Measurements from ENCODE around the gene PPM1H. TPM values are rescaled to one million over a fixed set of nuclear protein-coding genes. Genes with fewer than 3 reads are reported as not detected.
A peak's percentile ranks its signal among the peaks of the same experiment; 100 is the strongest.
"Not testable (repeated sequence)": the region's sequence is repeated elsewhere in the genome, so short reads cannot be mapped to it uniquely, and the experiment has no call there.

The PPM1H gene
- total RNA-seq, 1 experiment from 2014 or later = 65.7 TPM

DNA sequence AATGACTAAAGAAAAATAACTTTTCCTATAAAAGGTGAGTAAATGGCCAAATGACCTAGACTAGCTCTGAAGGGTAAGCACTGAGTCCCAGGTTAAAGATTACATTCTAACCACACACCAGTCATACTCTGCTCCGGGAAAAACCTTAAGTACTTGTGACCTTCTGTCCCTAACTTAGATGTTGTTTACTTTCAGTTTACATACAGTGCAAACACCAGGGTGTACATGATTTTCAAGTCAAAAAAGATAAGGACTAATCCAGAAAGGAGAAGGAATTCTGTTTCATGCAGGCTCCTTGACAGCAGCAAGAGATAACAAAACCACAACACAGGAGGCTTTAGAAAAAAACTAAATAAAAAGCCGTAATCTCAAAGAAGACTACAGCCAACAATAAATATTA, 174.2 kb downstream of the PPM1H start:
- no peak for DNase-seq (ENCODE audit: low spot score)
- in situ Hi-C loops (cut with HindIII; ENCODE audit: low sequenced_read_pairs) = no loop called here

DNA sequence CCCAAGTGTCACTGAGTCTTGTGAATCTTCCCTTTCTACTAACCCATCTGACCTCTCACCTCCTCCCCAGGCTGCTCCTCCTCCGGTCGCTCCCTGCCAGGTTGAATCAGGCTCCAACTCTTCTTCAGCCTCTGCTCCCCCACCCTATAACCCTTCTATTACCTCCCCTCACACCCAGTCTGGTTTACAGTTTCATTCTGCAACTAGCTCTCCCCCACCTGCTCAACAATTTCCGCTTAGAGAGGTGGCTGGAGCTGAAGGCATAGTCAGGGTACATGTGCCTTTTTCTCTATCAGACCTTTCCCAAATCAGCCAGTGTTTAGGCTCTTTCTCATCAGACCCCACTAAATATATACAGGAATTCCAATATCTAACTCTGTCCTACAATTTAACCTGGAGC, 174.6 kb downstream of the PPM1H start:
- DNase-seq (ENCODE audit: low spot score); in situ Hi-C loops (cut with HindIII; ENCODE audit: low sequenced_read_pairs): not testable (repeated sequence)

DNA sequence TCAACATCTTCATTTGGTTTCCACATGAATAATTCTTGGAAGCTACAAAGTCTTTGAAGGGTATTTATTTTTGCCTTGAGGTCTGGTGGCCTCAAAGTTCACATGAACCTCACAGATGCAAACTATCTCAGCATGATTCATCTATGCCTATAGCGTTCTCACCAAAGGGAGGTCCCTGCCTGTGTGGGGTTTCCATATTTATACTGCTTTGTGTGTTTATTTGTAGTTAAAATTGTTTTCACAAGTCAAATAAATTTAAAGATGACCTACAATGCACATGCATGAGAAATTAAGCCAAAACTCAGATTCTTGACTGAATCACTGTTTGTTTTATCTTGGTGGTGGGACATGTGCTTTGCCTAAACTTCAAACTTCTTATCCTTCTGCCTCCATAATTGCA, 176.7 kb downstream of the PPM1H start:
- in situ Hi-C loops (cut with HindIII; ENCODE audit: low sequenced_read_pairs) = no loop called here
- no peak for DNase-seq (ENCODE audit: low spot score)

DNA sequence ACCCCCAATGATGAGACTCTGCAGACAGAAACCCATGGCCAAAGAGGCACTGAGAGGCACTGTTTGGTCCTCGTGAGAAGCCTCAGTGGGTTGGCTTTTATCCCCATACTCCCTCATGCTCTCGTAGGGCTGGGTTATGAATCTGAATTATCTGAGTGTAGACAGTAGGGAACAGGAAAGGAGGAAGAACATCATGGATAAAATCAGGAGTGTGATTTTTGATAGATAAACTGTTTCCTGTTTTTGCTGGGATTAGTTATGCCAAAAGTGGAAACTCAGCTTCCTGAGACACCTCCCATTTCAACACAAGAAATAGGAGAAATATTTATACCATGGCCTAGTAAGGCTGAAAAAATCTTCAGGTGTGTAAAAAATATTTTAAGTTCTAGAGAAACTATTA, 177.9 kb downstream of the PPM1H start:
- in situ Hi-C loops (cut with HindIII; ENCODE audit: low sequenced_read_pairs) = no loop called here
- DNase-seq (ENCODE audit: low spot score) = no peak

DNA sequence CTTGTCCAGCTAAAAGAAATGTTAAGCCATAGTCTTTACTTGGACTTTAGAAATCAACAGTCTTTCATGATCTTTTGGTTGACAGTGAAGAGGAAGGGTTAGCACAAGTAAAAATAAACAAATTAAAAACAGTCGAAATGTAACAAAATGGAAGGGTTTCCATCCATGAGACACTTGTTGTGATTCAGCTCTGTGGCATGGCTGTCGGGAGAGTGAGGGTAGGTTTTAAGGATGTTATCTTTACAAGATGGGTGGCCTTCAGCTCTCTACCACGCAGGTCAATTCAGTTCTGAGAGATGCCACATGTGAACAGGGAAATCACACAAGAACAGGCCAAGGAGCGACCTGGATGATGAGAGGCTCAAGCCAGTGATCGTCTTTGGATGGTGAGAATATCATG, 180.2 kb downstream of the PPM1H start:
- in situ Hi-C loops (cut with HindIII; ENCODE audit: low sequenced_read_pairs) = no loop called here

DNA sequence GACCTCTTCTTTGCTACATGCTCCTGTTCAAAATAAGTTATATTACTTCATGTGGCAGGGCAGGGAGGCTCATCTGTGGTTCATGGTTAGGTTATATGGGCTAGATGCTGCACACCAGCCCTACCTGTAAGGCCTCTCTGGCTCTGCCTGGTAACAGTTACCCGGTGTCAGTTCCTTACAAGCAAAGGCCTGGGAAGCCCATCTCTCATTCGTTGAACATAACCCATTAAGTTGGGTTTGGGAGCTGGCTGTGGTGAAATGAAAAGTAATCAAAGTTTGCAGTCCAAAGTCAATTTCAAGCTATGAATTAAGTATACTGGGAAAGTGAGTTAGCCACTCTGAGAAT, 183.2 kb downstream of the PPM1H start:
- DNase-seq (ENCODE audit: low spot score) = no peak
- in situ Hi-C loops (cut with HindIII; ENCODE audit: low sequenced_read_pairs) = no loop called here

More for the DNA sequence above, 180.2 kb downstream of the PPM1H start:
- DNase-seq (ENCODE audit: low spot score) = no peak

DNA sequence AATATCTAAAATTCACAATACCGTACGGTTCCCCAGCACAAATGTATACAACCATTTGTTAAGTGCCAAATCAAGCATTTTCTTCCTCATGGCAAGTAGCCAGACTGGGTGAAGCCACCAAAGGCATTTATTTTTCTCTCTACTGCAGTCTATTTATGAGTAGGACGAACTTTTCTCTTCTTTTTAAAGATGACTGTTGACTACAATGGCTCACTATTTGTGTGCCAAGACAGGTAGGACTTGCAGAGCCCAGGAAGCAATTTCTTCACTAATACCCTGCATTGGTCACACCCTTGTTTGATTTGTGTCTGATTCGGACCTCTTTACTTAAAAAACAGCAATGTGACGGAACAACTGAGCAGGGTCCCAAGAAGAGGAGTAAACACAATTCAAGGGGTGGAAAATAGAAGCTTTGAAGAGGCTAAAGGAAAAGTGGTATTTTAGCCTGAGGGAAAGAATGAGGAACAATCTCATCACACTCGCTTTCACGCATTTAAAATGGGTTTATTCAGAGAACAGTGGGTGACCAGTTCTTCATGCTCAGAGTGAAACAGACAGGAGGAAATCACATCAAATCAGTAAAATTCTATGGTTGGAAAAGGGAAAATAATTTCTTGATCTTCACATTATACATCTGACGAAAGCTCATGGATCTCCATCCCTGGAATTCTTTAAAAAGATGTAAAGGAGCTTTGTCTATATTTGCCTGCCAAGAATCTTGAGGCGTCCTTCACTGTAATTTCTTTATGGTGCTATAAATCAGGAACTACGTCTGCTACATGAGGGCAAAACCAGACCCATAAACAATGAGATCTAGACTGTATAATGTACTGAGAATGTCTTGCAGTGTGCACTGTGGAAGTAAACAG, 183.8 kb downstream of the PPM1H start:
- no peak for DNase-seq (ENCODE audit: low spot score)
- in situ Hi-C loops (cut with HindIII; ENCODE audit: low sequenced_read_pairs) = no loop called here

DNA sequence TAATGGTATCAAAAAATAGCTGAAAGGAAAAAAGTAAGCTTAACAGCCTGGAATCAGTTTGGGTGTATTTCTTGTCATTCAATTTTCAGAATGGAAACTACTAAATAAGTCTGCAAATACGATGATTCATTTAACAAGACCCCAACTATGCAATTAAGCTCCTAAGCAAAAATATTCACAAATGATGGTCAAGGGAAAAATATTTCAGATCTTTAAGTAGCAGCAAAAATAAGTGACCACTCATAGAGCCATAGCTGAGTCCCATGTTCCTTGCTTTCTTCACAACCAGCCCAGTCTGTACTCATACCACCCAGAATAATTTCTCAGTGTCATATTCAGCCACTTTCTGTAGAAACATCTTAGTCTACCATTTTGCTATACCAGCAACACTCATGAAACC, 185.4 kb downstream of the PPM1H start:
- in situ Hi-C loops (cut with HindIII; ENCODE audit: low sequenced_read_pairs) = no loop called here

DNA sequence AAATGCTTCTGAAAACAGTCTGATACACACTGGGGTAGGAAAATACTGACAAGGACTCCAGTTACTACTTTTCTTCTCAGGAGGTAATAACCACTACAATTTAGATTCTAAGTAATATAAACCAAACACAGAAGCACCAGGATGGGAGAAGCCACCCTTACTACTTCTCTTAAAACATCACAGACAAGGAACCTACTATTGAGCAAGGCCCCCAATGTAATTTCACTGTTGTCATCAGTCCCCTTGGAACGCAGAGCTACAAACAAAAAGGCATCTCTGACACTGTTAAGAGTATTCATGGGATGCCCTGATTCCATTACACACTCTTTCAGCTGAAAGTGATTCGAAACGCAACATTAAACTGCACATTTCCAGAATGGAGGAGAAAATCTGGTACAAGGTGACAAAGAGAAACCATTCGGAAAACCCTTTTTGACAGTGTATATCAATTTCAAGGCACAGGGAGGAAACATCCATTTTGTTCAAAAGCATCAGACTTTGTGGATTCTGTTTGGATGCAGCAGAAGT, 185.9 kb downstream of the PPM1H start:
- in situ Hi-C loops (cut with HindIII; ENCODE audit: low sequenced_read_pairs) = no loop called here
- DNase-seq (ENCODE audit: low spot score) = peak; percentile 49

More for the DNA sequence above, 185.4 kb downstream of the PPM1H start:
- peak; percentile 29 for DNase-seq (ENCODE audit: low spot score)

DNA sequence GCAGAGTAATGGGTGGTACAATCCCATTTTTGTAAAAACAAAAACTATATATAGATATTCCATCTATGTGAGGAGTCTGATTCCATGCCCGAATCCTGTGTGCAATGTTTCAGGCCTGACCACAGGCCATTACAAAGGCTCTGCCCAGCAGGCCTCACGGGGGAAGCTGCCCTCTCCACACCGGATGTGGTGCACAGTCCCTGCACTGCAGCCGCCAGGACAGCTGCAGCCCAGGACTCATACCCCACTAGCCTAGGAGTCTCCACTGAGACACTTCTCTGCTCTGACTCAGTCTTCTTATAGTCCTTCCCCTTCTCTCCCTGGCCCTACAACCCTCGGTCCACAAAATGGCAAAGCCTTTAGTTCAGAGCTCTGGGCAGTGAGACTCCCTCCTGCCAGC, 190.4 kb downstream of the PPM1H start:
- DNase-seq (ENCODE audit: low spot score) = peak; percentile 43
- in situ Hi-C loops (cut with HindIII; ENCODE audit: low sequenced_read_pairs) = no loop called here

DNA sequence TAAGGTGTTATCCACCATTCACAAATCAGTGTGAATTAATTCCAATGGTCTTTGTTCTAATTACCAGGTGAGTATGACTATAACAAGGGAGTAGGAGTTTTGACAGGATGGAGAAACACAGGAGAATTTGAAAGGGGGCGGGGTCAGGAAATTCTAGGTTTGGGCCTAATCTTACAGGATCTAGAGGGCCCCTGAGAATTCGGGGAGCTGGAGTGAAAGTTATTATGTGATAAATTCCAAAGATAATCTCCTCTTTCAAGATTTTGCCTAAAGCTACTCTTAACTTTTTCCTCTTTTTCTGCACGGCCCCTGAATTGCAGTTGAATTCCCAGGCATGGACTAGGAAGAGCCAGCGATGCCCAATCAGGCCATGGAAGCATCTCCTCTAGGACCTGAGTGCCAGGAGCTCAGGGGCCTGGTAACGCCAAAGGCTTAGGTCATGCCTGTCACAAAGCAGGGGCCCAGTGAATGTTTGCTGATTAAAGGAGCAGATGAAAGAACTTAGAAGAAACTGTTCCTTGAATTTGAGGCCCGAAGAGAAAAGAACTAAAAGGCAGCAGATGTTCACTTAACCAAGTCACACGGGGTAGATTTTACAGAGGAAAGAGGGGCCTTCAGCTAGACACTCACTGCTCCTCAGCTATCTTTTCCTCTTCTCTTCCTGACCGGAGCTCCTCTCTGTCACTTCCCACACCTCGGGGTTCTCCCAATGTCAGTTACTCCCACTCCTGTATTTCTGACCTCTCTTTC, 195.5 kb downstream of the PPM1H start:
- in situ Hi-C loops (cut with HindIII; ENCODE audit: low sequenced_read_pairs) = no loop called here
- DNase-seq (ENCODE audit: low spot score) = peak; percentile 63

DNA sequence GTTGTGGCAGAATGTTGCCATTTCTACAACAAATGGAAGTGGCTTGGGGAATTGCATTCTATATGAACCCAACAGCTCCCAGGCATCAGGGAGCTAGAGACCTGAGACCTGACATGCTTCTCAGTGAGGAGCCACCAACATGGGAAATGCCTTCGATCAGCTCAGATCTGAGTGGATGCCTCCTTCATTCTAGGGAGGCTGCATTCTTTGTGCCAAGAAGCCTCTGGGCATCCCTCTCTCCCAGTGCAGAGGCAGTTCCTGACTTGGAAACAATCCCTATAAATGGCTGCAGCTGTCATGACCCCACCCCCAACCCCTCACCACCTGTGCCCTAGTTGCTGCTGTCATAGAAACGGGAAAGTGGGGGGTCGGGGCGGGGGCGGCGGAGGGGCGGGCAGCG, 196.3 kb downstream of the PPM1H start:
- in situ Hi-C loops (cut with HindIII; ENCODE audit: low sequenced_read_pairs) = no loop called here
- peak; percentile 44 for DNase-seq (ENCODE audit: low spot score)

DNA sequence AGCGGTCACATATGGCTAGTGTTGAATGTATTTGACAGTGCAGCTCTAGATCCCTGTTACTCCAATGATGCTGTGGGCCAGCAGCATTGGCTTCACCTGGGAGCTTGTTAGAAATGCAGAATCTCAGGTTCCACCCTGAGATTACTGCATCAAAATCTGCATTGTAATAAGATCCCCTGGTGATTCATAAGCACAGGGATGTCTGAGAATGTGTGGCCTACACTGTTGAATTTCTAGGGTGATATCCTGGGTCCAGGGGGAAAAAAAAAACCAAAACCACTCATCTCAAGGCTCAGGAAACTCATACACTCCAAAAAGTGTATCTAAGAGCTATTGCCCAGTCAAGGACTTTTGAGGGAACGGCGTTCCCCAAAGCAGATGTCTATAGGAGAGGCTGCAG, 196.8 kb downstream of the PPM1H start:
- no peak for DNase-seq (ENCODE audit: low spot score)
- in situ Hi-C loops (cut with HindIII; ENCODE audit: low sequenced_read_pairs) = no loop called here

DNA sequence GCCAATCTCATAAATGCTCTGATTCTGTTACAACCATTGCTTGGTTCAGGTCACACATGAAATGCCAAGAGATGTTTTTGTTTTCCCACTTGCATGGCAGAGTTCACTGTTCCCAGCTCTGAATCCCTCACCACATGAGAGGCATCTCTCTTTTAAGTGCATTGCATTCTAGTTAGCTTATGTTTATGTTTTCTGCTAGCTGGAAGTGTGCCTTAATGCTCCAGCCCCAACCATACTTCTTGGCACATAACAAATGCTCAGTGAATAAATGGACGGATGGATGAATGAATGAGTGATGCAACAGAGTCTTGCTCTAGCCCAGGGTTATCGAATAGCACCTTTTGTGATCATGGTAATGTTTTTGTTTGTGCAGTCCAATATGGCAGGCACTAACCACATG, 197.3 kb downstream of the PPM1H start:
- DNase-seq (ENCODE audit: low spot score) = no peak
- in situ Hi-C loops (cut with HindIII; ENCODE audit: low sequenced_read_pairs) = no loop called here

DNA sequence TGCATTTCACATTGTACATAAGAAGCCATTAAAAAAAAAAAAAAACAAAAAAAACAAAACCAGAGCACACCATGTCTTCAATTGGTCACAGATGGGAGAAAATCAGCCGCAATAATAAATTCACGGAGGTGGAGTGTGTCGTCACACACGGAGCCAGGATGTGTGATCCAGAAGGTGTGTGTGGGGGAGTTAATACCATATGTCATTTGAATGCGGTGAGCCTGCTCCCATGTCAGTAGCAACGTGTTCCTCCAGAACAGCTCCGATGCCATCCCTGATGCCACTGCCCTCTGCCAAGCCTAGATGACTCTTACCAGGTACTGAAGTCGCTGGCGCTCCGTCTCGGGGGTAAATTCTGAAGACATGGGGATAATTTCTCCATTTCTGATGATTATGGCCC, 197.8 kb downstream of the PPM1H start:
- peak; percentile 94 for DNase-seq (ENCODE audit: low spot score)
- in situ Hi-C loops (cut with HindIII; ENCODE audit: low sequenced_read_pairs) = no loop called here

DNA sequence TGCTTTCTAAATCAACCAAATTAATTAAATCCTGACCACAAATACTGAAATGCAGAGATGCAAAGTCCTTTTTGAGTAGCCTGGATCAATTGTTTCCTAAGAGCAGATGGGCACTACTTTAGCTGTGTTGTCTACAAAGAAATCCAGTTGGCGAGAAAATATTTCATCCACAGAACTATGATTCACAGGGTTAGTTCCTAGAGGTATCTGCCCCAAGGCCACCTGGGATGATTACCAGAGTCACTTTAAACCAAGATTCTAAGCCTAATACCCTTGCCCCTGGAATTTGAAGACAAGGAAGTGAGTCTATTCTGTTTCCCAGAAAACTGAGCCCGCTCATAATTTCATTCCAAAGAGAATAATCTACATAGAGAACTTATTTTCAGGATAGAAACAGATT, 198.4 kb downstream of the PPM1H start:
- in situ Hi-C loops (cut with HindIII; ENCODE audit: low sequenced_read_pairs) = no loop called here
- no peak for DNase-seq (ENCODE audit: low spot score)

DNA sequence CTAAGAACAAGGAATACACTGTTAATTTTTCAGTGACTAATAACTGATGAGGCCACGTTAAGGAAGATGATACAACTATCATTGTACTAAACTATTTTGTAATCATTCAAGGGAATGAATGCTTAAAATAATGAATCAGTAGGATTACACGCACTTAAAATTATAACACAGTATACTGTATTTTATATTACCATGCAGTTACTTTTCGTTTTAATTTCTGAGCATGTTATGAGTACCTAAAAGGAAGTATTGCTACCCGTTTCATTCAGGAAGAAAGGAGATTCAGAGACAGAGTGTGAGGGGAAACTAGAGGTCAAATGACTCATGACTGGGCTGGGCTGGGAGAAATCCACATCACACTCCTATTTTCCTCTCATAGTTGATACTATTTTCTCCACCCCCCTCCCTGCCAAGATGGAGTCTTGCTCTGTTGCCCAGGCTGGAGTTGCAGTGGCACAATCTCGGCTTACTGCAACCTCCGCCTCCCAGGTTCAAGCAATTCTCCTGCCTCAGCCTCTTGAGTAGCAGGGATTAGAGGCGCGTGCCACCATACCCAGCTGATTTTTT, 202.0 kb downstream of the PPM1H start:
- in situ Hi-C loops (cut with HindIII; ENCODE audit: low sequenced_read_pairs) = no loop called here
- no peak for DNase-seq (ENCODE audit: low spot score)

DNA sequence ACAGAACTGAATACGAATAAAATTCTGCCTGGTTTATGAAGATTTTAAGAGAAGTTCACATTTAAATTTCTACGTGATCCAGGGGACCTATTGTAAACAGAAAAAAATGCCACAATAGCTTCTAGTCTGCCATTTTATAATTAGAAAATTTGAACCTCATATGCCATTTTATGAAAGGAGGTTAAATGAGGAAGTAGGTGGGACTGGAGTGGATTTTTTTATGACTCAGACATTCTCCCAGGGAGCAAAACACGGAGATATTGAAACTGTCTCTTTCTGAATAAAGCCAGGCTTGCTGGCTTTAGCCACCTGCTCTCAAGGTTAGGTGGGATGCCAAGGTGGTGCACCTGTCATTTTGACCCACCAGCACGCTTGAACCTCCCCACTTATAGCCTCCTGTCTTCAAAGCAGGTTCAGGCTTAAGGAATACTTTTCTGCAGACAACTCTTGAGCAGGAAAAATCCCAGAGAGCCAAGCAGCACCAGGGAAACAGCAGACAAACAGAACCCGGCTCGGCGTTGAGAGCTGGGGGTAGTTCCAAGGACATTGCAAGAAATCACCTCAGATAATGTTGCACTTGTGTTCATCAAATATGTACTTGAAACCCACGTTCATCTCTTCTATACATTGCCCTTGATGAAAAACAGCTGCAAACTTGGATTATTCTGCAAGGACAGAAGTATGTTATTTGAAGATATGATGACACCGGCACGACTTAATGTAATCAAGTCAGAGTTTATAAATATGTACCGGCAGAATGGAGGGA, 203.7 kb downstream of the PPM1H start:
- in situ Hi-C loops (cut with HindIII; ENCODE audit: low sequenced_read_pairs) = no loop called here

DNA sequence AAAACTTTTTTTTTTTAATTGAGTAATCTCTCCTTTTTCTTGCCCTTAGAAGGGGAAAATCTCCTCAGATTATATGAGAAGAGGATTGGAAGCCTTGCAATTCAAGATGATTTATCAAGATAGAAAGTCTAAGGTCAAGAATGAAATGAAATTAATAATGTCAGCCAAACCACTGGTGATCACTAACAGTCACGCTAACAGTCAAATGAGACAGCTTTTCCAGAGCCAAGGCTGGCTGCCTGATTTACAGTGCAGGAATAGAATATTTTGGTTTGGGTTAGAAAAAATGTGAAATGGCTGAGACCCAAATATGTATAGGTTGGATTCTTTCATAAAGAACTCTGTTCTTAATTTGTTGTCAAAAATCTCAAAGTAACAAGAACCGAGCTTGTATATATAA, 204.3 kb downstream of the PPM1H start:
- in situ Hi-C loops (cut with HindIII; ENCODE audit: low sequenced_read_pairs) = no loop called here

More for the DNA sequence above, 203.7 kb downstream of the PPM1H start:
- DNase-seq (ENCODE audit: low spot score) = peak; percentile 70

More for the DNA sequence above, 204.3 kb downstream of the PPM1H start:
- DNase-seq (ENCODE audit: low spot score) = peak; percentile 45

All from G401 (cell line).